Right ventricle myocardium superior (tissue), 1 donor: ENCODE measurements around the gene WFIKKN2. TPM values are rescaled to one million over a fixed set of nuclear protein-coding genes. Genes with fewer than 3 reads are reported as not detected.
"Not testable (repeated sequence)": the region's sequence is repeated elsewhere in the genome, so short reads cannot be mapped to it uniquely, and the experiment has no call there.

Experiments used
- ATAC-seq: fragments of 200-7000 bp; cut with Tn5 transposase; one replicate; pipeline ENCODE4 v1.9.1; 2020; ENCODE audit warnings: mild to moderate bottlenecking; ENCODE audit not compliant: poor library complexity
- DNase-seq: peaks from one replicate; pipeline ENCODE4 v3.0.0-alpha.2; 2020
- intact Hi-C: fragments of 100-400 bp; cut with DNase I; formaldehyde crosslinking; loops from one replicate; pipeline ENCODE4 v1.11.2; 2022
- total RNA-seq: library from RNA; stranded (reverse); fragmentation: NEBNext Ultra II Directional; extraction: Animal tissue kit (Norgen Biotek cat#: 25700); gene quantifications from one replicate; pipeline ENCODE4 v1.2.1, GENCODE V29; 2021
- donor health status: DM: no; HTN: yes; CAD: no; lungs with severe emphysema.

WFIKKN2 gene
- total RNA-seq, 1 donor from 2014 or later: 0.51 TPM

- ATAC-seq: no peak
- intact Hi-C loops: no loop called here
- no peak for DNase-seq
Observed at GRCh38 chr17:50863931-50864330, 28.5 kb downstream of the WFIKKN2 start.

- ATAC-seq (no peak), DNase-seq (no peak)
- intact Hi-C loops: no loop called here
Observed at GRCh38 chr17:50864747-50865059, 29.3 kb downstream of the WFIKKN2 start.

- ATAC-seq (peak; percentile 17), DNase-seq (peak; percentile 65)
- intact Hi-C loops: no loop called here
Observed at GRCh38 chr17:50865060-50865867, 29.9 kb downstream of the WFIKKN2 start.

DNA sequence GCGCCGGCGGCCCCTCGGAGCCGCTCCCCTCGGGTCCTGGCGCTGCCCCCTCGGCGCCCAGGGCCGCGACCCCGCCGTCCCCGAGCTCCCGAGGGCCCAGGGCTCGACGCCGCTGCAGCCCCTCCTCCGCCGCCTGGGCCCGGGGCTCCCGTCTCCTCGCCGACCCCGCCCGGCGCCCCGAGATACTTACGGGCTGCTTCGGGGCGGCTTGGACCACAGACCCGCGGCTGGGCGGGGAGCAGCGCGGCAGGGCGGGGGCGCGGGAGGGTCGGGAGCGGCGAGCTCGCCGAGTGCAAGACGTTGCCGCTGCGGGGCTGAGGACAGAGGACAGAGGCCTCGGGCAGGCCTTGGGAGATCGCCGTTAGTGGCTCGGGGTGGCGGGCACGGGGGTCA is 30.5 kb downstream of the WFIKKN2 start:
- ATAC-seq (peak; percentile 0), DNase-seq (no peak)
- intact Hi-C loops: loop anchor here (2.0 kb wide), 1 partner anchor 79 kb away; no protein-coding TSS in a partner anchor

DNA sequence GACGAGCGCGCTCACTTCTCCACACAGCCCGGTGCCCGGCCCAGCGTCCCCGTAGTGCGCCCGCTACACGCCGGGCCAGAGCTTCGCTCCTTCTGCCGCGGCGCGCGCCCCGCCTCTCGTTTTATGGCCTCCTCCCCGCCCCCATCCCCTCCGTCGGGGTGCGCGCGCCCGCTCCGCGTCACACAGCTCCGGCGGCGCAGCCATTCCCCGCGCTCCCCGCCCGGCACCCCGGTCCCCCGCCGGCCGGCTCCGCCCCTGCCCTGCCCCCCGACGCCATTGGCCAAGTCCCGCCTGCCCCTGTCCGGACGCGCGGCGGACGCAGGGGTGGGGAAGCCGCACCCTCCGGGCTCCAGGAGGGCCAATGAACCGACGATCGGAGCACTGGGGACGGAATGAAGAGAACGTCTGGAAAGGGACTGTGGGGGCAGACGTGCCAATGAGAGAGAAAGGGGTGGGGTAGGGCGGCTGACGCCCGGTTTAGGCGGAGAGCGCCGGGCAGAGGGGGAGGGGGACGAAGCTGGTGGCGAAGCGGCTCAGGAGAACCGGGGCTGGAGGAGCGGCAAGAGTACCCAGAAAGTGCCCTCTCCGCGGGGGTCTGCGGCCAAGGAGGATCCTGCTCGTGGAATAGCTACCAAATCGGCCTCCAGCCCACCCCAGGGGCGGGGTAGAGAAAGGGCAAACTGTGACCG is 31.0 kb downstream of the WFIKKN2 start, which contains the start of gene TOB1:
Gene TOB1, minus strand, starts transcription at position 94 of the 689 bp plus-strand sequence. CDS start 2,337 bp downstream, outside the sequence.
- DNase-seq (peak; percentile 98), ATAC-seq (peak; percentile 89)
- intact Hi-C loops: loop anchor here (2.0 kb wide), 1 partner anchor 78 kb away; no protein-coding TSS in a partner anchor

- intact Hi-C loops: loop anchor here (2.0 kb wide), 1 partner anchor 78 kb away; no protein-coding TSS in a partner anchor
- ATAC-seq (peak; percentile 19), DNase-seq (peak; percentile 81)
Observed at GRCh38 chr17:50866950-50867362, 31.6 kb downstream of the WFIKKN2 start.

GRCh38 chr17:50867363-50868139 is 32.2 kb downstream of the WFIKKN2 start:
- ATAC-seq (peak; percentile 78), DNase-seq (peak; percentile 95)
- intact Hi-C loops: loop anchor here (2.0 kb wide), 1 partner anchor 77 kb away; no protein-coding TSS in a partner anchor

GRCh38 chr17:50868140-50868438 is 32.7 kb downstream of the WFIKKN2 start:
- DNase-seq (no peak), ATAC-seq (no peak)
- intact Hi-C loops: no loop called here

DNA sequence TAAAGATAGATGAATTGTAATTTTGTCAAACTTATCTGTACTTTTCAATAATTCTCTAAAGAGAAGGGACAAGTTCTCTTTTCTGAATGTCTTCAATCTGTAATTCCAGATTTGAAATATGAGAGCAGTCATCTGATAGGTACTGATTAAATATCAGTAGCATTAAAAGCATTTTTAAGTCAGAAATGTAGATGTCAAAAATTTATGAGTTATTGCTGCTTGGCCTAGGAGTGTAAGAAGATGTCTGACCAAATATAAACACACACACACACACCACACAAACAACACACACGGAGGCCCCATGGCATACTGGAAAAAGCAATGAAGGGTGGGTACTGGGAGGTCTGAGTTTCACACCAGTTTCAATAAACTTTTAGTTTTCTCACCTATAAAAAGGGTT is 33.2 kb downstream of the WFIKKN2 start:
- intact Hi-C loops: no loop called here
- ATAC-seq (no peak), DNase-seq (no peak)

GRCh38 chr17:50871364-50871763 is 36.0 kb downstream of the WFIKKN2 start:
- no peak for ATAC-seq
- DNase-seq: no peak
- intact Hi-C loops: no loop called here

DNA sequence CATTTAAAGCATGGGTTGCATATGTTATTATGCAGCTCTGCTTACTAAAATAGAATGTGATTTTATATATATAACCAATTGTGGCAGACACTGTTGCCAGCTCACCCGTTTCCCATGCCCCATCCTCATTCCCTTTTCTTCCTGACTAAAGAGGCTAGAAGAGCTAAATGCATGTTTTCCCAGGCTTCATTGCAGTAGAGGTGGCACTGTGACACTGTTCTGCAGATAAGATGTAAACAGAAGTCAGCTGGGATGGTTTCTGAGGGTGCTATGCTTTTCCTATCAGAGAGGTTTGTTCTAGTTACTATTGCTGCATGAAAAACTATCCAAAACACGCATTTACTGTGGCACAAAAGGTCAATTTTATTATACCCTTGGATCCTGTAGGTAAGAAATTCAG is 36.5 kb downstream of the WFIKKN2 start:
- intact Hi-C loops: no loop called here
- DNase-seq (no peak), ATAC-seq (no peak)

DNA sequence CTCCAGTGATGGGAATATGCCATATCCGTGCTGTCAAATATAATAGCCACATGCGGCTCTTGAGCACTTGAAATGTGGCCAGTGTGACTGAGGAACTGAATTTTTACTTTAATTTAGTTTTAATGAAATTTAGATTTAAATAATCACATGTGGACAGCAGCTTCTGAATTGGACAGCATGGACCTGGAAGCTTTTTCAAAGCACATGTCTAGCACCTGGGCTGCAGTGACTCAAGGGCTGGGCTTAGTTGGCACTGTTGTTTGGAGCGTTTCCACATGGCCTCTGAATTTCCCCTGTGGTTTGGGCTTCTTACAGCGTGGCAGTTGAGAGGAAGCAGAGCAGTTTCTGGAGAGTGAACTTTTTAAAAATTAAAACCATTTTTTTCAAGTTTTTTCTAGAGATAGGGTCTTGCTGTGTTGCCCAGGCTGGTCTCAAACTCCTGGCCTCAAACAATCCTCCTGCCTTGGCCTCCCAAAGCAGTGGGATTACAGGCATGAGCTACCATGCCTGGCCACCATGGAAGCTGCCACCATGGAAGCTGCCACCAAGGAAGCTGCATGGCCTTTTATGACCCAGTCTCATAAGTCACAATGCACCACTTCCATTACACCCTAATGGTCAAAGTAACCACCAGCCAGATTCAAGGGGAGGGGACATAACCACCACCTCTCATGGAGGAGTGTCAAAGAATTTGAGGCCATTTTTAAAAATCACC is 37.5 kb downstream of the WFIKKN2 start:
- intact Hi-C loops: no loop called here
- DNase-seq: peak; percentile 59
- ATAC-seq: peak; percentile 71

DNA sequence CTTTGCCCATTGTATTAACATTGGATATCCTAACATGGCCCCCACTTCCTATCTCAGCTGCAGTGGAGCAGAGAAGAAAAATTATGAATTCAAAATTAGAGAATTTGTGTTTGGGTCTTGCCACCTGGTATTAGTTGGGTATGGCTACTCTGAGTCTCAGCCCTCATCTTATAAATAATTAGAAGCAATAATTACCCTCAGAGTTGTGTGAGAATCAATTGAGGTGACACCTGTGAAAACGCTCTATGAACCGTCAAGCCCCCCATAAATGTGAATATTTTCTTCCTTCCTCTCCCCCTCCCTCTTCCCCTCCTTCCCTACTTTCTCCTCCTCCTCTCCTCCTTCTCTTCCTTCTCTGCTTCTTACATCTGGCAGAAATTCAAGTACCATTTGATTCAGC is 39.7 kb downstream of the WFIKKN2 start:
- intact Hi-C loops: no loop called here
- DNase-seq (no peak), ATAC-seq (no peak)

DNA sequence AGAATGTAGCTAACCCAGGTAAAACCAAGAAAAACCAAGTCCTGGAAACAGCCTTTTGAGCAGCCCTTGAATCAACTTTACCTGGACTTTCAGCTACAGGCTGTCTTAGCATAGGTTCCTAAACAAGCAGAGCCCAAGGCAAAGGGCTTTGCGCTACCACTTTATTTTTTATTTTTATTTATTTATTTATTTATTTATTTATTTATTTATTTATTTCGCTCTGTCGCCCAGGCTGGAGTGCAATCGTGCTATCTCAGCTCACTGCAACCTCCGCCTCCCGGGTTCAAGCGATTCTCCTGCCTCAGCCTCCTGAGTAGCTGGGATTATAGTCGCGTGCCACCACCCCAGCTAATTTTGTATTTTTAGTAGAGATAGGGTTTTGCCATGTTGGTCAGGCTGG is 41.7 kb downstream of the WFIKKN2 start:
- intact Hi-C loops, DNase-seq, ATAC-seq: not testable (repeated sequence)

DNA sequence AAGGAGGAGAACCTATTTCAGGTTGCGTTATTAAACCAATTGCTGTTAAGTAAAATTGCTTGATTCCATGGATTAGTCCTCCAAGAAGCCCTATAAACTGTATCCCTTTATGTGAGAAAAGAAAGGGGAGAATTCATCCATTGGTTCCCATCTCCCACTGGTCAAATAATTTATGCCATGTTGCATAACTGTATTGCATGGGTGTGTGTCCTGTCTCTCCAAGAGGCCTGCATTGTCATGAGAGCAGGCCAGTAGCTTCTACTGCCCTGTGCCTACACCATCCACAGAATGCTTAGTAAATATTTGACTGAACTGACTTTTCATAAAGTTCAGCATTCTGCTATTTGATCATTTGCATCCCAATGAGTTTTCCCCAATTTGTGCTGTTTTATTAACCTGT is 42.5 kb downstream of the WFIKKN2 start:
- ATAC-seq (no peak), DNase-seq (no peak)
- intact Hi-C loops: no loop called here

DNA sequence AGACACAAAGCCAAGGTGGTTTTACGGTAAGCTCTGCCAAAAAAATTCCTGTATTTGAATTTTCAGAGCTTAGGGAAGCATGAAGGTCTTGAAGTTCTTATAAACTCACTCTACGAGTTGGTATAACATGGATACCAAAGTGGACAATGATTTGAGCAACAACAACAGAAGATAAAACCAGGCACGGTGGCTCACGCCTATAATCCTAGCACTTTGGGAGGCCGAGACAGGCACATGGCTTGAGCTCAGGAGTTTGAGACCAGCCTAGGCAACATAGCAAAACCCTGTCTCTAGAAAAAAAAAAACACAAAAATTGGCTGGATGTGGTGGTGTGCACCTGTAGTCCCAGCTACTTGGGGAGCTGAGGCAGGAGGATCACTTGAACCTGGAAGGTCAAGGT is 43.7 kb downstream of the WFIKKN2 start:
- intact Hi-C loops: no loop called here
- ATAC-seq (no peak), DNase-seq (no peak)

- intact Hi-C loops: no loop called here
- DNase-seq: no peak
- no peak for ATAC-seq
Observed at GRCh38 chr17:50881182-50881581, 45.8 kb downstream of the WFIKKN2 start.

DNA sequence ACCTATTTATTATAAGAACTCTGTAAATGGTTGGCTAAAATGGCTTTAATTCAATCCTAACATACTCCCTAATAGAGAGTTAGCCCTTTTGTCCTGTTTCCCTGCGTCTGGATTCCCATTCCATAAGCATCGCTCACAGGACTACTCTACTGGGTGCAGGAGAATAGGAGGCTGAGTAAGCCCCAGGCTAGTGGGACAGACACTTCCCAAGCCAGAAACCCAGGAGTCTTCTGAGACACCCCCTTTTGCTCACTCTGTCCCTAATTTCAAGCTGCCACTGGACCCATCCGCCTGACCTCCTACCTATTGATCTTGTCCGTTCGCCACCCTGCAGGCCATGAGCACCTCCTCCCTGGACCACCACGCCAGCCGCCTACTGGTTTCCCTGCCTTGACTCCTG is 47.5 kb downstream of the WFIKKN2 start:
- intact Hi-C loops: no loop called here
- no peak for ATAC-seq

More for the DNA sequence above, 47.5 kb downstream of the WFIKKN2 start:
- DNase-seq: no peak
